NCI-H128 (cell line): Measurements from ENCODE around the gene ERG28.
"Not testable (repeated sequence)": the region's sequence is repeated elsewhere in the genome, so short reads cannot be mapped to it uniquely, and the experiment has no call there.

Experiments used
- DNase-seq: peaks from one replicate; lab custom pipeline; 2025; ENCODE audit not compliant: unreplicated experiment; lab: John Stamatoyannopoulos, UW

Gene ERG28

DNA sequence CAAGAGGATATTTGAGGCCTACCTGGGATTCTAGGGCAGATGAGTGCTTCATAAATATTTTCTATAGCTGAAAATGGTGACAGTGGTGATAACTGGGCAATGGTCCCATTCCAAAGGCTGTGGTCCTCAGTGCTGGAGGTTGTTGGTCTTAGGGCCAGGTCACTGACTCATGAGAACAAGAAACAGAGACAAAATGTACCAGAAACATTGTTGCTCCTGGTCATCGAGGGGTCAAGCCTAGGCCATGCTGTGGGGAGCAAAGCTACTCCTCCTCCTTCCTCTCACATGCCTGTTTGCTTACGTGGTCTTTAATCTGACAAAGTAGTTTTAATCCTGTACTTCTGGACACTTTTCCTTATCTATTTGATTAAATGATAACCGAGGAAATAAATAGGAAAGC lies 33.8 kb downstream of the ERG28 start:
- no peak for DNase-seq

DNA sequence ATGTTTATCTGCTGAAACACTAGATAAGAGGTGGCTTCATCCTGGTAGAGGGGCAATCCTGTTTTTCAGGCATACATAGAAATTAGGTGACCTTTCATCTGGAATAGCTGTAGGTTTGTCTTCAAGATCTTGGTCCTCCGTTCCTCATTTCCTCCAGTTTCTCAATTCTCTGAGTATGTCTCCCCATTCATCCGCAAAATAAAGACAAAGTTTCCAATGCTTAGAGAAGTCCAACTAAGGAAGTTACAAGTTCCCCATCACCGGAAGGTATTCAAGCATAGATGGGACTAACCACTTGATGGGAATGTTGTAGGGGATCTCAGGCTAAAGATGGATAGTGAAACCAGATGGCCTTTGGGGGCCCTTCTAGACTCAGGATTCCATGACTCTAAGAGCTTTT lies 34.3 kb downstream of the ERG28 start:
- no peak for DNase-seq

DNA sequence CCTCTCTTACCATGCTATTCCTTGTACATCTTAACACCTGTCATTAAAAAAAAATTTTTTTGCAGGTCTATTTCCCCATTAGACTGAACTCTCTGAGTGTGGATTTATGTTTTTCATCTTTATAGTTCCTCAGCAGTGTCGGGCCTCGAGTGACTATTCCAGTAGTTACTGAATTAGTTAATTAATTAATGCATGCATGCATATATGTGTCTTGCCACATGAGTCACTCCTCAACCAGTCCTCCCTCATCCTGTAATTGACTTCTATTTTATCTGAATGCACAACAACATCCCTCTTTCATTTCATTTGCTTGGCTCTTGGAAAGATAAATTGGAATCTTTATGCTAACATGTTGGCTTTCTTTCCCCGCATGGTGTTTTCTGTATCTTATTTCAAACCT lies 35.6 kb downstream of the ERG28 start:
- no peak for DNase-seq

DNA sequence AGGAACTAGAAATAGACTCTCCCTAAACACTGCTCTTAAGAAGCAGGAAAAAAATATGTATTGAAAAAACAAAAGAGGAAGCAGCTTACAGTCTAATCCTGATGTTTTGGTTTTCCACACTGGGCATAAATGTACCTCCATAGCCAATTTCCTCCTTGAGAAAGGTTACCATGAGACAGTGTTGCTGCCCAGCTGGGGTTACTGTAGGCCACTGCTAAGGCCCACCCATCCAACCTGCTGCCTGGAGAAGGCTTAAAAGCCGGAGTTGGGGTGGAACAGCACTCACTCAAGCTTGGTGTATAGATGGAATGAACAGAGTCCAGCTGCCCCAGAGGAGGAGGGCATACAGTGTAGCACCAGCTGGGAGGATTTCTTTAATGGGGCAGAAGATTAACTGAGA lies 41.1 kb downstream of the ERG28 start:
- DNase-seq, result no peak

DNA sequence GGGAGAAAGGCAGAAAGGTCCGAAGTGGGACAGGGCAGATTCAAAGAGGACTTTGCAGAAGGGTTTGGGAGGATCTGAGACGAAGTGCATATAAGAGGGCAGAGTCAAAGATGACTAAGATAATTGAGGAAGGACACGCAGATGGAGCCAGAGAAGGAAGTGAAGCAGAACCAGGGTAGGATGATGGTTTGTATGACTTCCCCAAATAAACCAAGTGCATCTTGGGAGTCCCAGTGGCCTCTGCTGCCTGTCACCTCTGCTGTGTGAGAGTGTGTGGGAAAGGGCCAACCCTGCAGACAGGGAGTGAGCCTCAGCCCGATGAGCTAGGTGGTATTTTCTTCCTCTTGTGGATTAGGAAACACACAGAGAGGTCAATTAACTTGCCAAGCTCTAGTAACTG lies 45.5 kb downstream of the ERG28 start:
- DNase-seq, result no peak

DNA sequence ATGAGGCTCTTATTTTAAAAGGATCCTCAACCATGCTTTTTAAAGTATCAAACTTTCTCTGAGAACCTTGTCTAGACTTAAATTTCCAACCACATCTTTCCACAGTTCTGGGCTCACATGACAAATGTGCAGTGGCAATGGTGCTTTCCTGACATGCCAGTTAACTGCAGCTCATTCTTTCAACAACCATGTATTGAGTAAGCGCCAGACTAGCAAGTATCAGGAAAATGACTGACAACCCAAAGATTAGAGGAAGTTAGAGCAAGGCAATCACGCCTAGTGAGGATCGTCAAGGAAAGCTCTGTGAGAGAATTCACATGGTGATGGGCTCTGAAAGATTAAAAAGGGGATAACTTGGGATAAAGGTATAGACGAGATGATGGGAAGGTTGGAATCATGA lies 46.5 kb downstream of the ERG28 start:
- no peak for DNase-seq

DNA sequence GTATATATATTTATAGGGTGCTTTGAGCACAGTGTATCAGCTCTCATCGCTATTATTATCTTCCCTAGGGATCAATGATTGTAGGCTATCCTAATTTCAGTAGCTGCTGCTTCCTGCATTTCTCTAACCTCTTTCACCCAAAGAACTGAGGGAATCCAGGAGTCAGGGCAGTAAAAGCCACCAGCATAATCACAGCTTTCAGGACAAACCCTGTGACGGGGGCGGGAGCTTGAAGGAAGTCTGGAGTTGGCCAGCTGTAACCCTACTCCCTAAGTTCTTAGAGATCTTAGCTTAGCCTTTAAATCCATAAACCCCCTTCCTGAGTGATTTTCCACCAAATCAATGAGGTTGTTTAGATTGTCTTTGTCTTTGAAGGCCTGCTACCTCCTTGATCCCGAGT lies 48.5 kb downstream of the ERG28 start:
- no peak for DNase-seq

DNA sequence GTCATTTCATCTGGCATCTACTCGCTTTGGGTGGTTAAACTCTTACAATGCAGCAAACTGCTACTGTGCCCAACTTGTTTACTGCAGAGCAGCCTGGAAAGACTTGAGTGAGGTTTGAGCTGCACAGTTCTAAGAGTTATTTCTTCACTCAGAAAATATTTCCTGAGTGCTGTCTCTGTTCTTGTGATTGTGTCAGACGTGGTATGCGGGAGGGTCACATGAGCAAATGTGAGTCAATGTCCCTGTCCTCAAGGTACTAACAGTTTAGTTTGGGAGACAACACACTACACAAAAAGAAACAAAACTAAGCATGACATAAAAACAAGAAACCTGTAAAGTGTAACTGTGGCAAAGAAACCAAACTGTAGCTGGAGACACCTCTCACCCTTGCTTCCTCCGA lies 49.8 kb downstream of the ERG28 start:
- DNase-seq, result no peak

DNA sequence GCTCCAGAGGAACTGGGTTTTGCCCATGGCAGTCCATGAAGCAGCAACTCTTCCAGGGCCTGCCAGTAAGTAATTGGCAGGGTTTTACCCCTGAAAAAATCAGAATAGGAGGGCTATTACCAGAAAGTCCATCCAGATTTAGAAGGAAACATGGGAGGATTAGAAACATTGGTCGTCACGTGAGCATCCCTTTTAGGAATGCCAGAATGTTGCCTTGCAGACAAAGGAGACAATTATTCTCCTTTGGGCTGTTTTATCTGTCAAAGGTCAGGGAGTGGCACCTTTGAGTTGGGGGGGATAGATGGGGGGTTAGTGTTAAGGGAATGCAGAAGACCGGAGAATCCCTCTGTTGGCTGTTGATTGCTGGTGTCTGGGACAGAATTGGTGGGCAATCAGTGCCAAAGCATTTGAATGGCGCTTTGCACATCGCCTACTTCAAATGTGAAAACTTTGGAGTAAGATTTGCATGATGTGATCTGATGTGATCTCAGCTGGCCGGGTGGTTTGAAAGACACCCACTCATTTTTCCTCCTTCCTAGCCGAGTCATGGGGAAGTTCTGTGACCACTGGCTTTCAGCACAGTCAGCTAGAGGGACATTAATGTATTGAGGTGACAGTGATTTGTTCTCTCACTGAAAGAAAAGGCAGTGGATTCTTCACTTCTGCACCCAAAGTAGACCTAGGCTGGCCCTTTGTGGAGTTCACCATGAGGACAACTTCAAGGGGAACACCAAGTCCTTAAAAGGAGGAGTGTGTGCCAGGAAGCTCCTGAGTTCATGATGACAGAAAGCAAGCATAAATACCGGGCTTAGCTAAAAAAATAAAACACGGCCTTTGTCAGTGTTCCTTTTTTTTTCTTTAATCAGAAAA lies 50.8 kb downstream of the ERG28 start:
- no peak for DNase-seq

DNA sequence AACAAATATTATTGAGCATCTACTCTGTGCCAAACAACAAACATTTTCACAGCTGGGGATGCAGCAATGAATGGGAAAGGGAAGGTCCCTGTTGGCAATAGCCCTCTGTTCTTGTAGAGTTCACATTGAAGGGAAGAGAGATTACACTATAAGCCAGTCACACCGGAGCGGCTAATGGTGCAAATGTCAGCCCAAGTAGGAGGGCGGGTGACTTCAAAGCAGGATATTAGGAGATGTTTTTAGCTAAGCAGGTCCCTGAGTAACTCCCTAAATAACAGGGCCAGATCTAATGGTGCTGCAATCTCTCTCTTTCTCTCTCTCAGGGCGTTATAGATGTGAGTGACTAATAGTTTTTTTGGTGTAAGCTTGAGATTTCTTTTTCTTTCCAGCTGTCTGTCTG lies 51.6 kb downstream of the ERG28 start:
- DNase-seq, result no peak

DNA sequence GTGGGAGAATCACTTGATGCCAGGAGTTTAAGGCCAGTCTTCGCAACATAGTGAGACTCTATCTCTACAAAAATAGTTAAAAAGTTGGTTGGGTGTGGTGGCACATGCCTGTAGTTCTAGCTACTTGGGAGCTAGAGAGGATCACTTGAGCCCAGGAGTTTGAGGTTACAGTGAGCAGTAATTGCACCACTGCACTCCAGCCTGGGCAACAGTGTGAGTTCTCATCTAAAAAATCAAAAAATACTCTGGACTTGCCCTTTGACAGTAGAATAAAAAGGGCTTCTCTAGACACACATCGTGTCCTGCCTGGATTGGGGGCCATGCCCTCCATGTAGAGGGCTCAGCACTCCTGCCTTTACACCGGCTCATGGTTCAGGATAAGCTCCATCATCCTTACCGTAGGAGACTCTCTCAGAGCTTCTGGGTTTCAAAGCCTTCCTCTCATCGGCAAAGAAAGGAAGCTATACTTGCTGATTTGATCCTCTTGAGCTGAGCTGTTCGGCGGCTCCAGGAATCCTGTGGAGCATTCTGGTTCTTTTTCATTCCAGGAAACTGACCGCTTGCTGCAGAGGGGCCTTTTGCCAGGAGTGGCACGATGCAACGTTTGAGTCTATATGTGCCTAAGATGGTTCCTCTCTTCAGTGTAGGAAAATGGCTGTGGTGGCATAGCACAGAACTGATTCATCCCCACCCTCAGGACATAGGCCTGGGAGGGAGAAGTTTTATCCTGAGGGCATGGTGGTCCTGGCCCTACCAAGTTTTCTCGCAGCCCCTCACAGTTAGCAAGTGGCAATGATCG lies 52.6 kb downstream of the ERG28 start:
- DNase-seq, result no peak

DNA sequence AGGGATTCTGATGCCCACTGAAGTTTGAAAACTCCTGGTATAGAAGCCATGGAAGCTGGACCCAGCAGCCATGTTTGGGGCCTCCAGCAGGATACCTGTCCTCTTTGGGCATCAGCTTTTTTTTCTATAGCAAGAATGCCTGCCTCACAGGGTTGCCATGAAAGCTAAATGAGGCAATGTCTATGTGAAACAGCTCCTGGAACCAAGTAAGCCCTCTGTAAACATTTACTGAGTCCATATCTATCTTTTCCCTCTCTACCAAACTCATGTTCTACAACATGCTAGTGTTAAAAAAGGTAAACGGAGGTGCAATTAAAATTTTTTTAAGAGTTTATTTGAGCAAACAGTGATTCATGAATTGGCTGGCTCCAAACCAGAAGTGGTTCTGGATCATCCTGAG lies 53.6 kb downstream of the ERG28 start:
- DNase-seq, result no peak

DNA sequence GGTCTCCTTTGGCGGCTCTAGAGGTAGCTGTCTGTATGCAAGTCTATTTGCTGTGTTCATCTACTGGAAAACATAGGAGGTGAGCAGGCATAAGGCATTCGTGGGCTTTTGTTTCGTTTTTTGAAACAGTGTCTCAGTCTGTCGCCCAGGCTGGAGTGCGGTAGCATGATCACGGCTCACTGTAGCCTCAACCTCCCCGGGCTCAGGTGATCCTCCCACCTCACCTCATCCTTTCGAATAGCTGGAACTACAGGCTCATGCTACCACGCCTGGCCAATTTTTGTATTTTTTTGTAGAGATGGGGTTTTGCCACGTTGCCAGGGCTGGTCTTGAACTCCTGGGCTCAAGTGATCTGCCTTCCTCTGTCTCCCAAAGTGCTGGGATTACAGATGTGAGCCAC lies 54.8 kb downstream of the ERG28 start:
- DNase-seq, result no peak

DNA sequence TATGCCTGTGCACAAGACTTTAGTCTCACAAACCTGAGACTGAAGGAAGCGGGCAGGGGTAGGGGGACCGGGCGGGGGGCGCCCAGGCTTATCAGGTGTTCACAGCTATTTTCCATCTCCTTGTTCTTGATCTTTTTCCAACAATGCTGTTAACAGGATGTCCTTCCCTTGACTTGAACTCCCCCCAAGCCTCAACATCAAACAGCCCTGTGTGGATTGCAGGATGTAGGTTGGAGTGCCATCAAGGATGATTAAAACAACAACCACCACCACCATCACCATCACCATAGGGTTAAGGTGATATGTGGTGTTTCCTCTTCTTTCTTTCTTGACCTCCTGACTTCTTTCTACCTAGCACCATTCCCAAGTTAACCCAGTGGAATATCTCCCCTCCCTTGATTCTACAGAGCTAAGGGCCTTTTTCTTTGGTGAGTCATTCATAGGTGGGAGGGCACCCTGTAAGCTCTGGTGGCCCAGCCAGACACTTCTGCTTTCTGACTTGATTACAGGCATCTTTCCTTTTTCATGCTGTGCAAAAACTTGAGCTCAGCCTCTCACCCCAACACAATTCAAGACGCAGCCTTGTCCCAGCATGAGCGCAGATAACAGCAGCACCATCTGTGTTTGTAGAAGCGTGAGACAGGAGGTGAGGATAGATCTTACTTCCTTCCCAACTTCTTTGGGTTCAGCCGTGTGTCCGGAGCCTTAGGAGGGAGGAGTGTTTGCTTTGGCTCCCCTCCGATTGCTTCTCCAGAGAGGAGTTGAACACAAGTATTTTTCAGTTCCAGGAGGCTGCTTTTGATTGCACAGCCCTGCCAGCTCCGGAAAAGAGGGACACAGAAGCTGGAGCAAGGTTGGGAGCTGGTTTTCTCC lies 55.5 kb downstream of the ERG28 start:
- DNase-seq, result no peak

DNA sequence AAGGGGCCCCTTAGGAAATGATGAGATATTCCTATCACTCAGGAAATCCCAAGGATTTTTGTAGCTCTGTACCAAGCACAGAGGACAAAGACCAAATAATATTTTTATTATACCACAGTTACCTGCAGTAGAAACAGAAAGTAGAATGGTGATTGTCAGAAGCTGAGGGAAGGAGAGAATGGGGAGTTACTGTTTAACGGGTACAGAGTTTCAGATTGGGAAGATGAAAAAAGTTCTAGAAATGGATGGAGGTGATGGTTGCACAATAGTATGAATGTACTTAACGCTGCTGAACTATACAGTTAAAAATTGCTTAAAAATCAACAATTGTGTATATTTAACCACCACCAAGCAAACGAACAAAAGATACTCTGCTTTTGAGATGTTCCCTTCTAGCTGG lies 58.2 kb downstream of the ERG28 start:
- DNase-seq, result no peak

DNA sequence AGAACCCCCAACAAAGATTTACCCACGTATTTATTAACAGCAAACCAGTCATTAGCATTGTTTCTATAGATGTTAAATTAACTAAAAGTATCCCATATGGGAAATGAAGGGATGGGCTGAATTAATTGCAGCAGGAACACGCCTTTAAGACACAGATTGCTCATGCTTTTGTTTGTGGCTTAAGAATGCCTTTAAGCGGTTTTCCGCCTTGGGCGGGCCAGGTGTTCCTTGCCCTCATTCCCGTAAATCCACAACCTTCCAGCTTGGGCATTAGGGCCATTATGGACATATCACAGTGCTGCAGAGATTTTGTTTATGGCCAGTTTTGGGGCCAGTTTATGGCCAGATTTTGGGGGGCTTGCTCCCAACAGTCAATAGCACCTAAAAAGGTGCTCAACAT lies 59.6 kb downstream of the ERG28 start:
- DNase-seq, result not testable (repeated sequence)

DNA sequence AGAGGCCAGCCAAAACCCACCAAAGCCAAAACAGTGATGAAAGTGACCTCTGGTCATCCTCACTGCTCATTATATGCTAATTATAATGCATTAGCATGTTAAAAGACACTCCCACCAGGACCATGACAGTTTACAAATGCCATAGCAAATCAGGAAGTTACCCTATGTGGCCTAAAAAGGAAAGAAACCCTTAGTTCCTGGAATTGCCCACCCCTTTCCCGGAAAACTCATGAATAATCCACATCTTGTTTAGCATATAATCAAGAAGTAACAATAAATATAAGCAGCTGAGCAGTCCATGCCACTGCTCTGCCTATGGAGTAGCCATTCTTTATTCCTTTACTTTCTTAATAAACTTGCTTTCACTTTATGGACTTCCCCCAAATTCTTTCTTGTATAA lies 60.6 kb downstream of the ERG28 start:
- not testable (repeated sequence) for DNase-seq
